Immature natural killer cell (primary cell): ENCODE results near the gene MYO5B. TPM values are rescaled to one million over a fixed set of nuclear protein-coding genes. Genes with fewer than 3 reads are reported as not detected.
"Not testable (repeated sequence)": the region's sequence is repeated elsewhere in the genome, so short reads cannot be mapped to it uniquely, and the experiment has no call there.

Experiments used
- DNase-seq, 3 donors: peaks; one replicate each; pipeline ENCODE4 v3.0.0; 2022; ENCODE audit warnings: mixed read lengths in 1 of 3
- H3K27ac Mint-ChIP-seq, 6 donors: one replicate each; pipeline ENCODE4 v1.8.0; 2020; ENCODE audit warnings: mixed read lengths in 6 of 6, mild to moderate bottlenecking in 5 of 6, inconsistent platforms in 4 of 6, moderate library complexity in 3 of 6
- H3K27me3 Mint-ChIP-seq, 3 donors: one replicate each; pipeline ENCODE4 v1.8.0; 2020 to 2021; ENCODE audit warnings: low read depth in 3 of 3, mild to moderate bottlenecking in 3 of 3, mixed read lengths in 3 of 3, moderate library complexity in 3 of 3, inconsistent platforms in 1 of 3
- H3K36me3 Mint-ChIP-seq, 3 donors: one replicate each; pipeline ENCODE4 v1.8.0; 2020; ENCODE audit warnings: mixed read lengths in 3 of 3, inconsistent platforms in 2 of 3, mild to moderate bottlenecking in 2 of 3
- H3K4me1 Mint-ChIP-seq, 2 donors: one replicate each; pipeline ENCODE4 v1.8.0; 2020; ENCODE audit warnings: inconsistent platforms in 2 of 2, mild to moderate bottlenecking in 2 of 2, mixed read lengths in 2 of 2, moderate library complexity in 1 of 2
- H3K4me3 Mint-ChIP-seq, 5 donors: one replicate each; pipeline ENCODE4 v1.8.0; 2020; ENCODE audit warnings: mild to moderate bottlenecking in 5 of 5, mixed read lengths in 5 of 5, inconsistent platforms in 3 of 5, moderate library complexity in 3 of 5
- H3K9me3 Mint-ChIP-seq, 6 donors: one replicate each; pipeline ENCODE4 v1.8.0; 2020; ENCODE audit warnings: mild to moderate bottlenecking in 6 of 6, mixed read lengths in 6 of 6, inconsistent platforms in 4 of 6, moderate library complexity in 3 of 6
- polyA plus RNA-seq, 3 donors: library from polyadenylated mRNA; unstranded; fragments of 300-500 nt; fragmentation: Illumina TruSeq; gene quantifications; one replicate each; pipeline ENCODE4 v1.2.3, GENCODE V29; 2021

MYO5B gene
- polyA plus RNA-seq, 3 donors from 2014 or later, result 0.04 TPM; not detected in 2

GRCh38 chr18:49904871-49905555 lies 289.9 kb downstream of the MYO5B start:
- H3K4me3 Mint-ChIP-seq, result no peak overlapping the region
- H3K9me3 Mint-ChIP-seq, result no peaks in the 10 kb centered on the region
- no peaks in the 10 kb centered on the region for H3K4me1 Mint-ChIP-seq
- H3K27me3 Mint-ChIP-seq, result peaks cover 2 to 8% (median 2%) of the 10 kb centered on the region in 3 donors
- no peaks in the 10 kb centered on the region for H3K36me3 Mint-ChIP-seq
- H3K27ac Mint-ChIP-seq, result no peak overlapping the region
- no peak for DNase-seq

GRCh38 chr18:49901862-49902340 lies 293.0 kb downstream of the MYO5B start:
- H3K27ac Mint-ChIP-seq, result no peak overlapping the region
- no peaks in the 10 kb centered on the region for H3K4me1 Mint-ChIP-seq
- H3K36me3 Mint-ChIP-seq, result no peaks in the 10 kb centered on the region
- no peaks in the 10 kb centered on the region for H3K9me3 Mint-ChIP-seq
- H3K4me3 Mint-ChIP-seq, result no peak overlapping the region
- H3K27me3 Mint-ChIP-seq, result peaks cover 0 to 8% (median 2%) of the 10 kb centered on the region in 3 donors
- no peak for DNase-seq

- no peaks in the 10 kb centered on the region for H3K4me1 Mint-ChIP-seq
- H3K27ac Mint-ChIP-seq, result no peak overlapping the region
These were observed 295.2 kb downstream of the MYO5B start for GRCh38 chr18:49899657-49900330.

DNA sequence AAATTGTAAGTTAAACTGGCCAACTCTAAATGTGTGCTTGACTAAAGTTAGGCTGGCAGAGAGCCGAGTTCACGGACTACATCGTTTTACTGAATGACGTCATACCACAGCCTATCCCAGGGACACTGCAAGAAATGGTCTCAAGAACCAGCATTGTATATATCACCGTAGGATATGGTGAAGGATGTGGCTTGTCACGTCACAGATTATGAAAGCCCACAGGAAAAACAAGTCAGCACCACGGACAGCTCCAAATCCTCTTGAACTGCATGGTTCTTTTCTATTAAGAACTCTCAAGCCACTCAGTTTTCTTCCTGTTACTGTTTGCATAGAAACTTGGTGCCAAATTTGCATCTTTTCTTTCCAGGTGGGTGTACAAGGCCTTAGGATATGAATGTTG lies 296.5 kb downstream of the MYO5B start:
- DNase-seq, result peak; percentile 38 to 58 (median 49)
- Mint-ChIP-seq H3K27ac (no peak overlapping the region), H3K4me1 (no peaks in the 10 kb centered on the region), H3K9me3 (peaks cover 0 to 2% (median 0%) of the 10 kb centered on the region in 6 donors), H3K4me3 (no peak overlapping the region), H3K27me3 (peaks cover 0 to 4% (median 4%) of the 10 kb centered on the region in 3 donors), H3K36me3 (no peaks in the 10 kb centered on the region)

More at GRCh38 chr18:49899657-49900330, 295.2 kb downstream of the MYO5B start:
- Mint-ChIP-seq H3K36me3 (no peaks in the 10 kb centered on the region), H3K9me3 (peaks cover 0 to 2% (median 0%) of the 10 kb centered on the region in 6 donors), H3K27me3 (peaks cover 0 to 5% (median 4%) of the 10 kb centered on the region in 3 donors), H3K4me3 (no peak overlapping the region)
- DNase-seq, result no peak

DNA sequence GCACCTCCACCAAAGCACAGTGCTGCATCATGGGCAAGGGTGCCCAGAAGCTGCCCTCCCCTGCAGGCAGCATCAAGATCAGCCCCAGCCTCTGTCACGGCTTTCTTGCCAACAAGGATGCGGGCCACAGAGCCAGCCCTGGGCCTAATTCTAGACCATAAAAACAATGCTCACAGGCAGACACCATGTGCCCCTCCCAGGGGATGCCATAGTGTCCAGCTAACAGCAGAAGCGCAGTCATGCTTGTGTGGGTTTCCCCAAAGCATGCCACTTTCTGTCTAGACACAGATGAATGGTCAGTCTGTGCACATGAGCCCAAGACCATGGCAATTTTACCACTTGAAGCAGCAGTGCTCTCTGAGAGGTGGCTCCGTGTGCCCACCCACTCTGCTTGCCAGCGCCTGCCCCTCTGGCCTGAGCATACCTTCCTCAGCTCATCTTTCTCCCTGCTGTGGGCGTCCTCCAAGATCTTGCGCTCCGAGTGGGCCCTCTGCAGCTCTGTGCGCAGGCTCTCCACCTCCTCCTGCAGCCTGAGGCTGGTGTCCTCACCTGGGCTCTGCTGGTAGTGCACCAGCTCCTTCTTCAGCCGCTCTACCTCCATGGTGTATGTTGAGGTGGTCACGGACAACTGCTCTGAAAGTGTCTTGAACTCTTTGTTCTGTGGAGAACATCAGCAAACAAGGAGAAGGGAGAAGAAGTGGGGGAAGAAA lies 300.3 kb downstream of the MYO5B start:
- Mint-ChIP-seq H3K4me1 (no peaks in the 10 kb centered on the region), H3K27ac (no peak overlapping the region), H3K4me3 (no peak overlapping the region), H3K27me3 (peaks cover 4 to 7% (median 6%) of the 10 kb centered on the region in 3 donors), H3K9me3 (peaks cover 0 to 2% (median 0%) of the 10 kb centered on the region in 6 donors), H3K36me3 (no peaks in the 10 kb centered on the region)
- DNase-seq, result no peak

- peaks cover 0 to 2% (median 0%) of the 10 kb centered on the region in 6 donors for H3K9me3 Mint-ChIP-seq
- H3K4me3 Mint-ChIP-seq, result no peak overlapping the region
- H3K4me1 Mint-ChIP-seq, result no peaks in the 10 kb centered on the region
- no peak overlapping the region for H3K27ac Mint-ChIP-seq
- no peak for DNase-seq
- peaks cover 4 to 7% (median 7%) of the 10 kb centered on the region in 3 donors for H3K27me3 Mint-ChIP-seq
- no peaks in the 10 kb centered on the region for H3K36me3 Mint-ChIP-seq
These were observed 301.9 kb downstream of the MYO5B start for GRCh38 chr18:49893036-49893435.

GRCh38 chr18:49892148-49892924 lies 302.6 kb downstream of the MYO5B start:
- no peak overlapping the region for H3K27ac Mint-ChIP-seq
- no peak for DNase-seq
- peaks cover 0 to 2% (median 0%) of the 10 kb centered on the region in 6 donors for H3K9me3 Mint-ChIP-seq
- H3K27me3 Mint-ChIP-seq, result peaks cover 4 to 7% (median 7%) of the 10 kb centered on the region in 3 donors
- no peak overlapping the region for H3K4me3 Mint-ChIP-seq
- no peaks in the 10 kb centered on the region for H3K4me1 Mint-ChIP-seq
- H3K36me3 Mint-ChIP-seq, result no peaks in the 10 kb centered on the region

DNA sequence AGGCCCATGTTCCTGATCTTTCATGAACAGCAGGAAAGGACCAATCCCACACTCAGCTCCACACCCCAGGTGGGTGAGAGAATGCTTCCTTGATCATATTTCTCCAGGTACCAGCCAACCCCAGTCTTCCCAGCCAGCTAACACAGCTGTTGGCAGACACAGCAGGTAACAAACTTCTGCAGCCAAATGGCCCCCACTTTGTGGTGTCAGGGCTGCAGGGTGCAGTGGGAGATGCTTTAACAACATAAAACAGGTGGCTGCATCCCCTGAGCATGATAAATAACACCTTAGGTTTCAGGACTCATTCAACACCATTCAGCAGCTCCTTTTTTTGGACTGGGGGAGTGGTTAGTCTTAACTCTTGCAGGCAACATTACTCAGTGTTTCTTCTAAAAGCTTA lies 304.9 kb downstream of the MYO5B start:
- no peaks in the 10 kb centered on the region for H3K36me3 Mint-ChIP-seq
- H3K27ac Mint-ChIP-seq, result no peak overlapping the region
- H3K27me3 Mint-ChIP-seq, result peaks cover 2 to 7% (median 7%) of the 10 kb centered on the region in 3 donors
- no peaks in the 10 kb centered on the region for H3K4me1 Mint-ChIP-seq
- peaks cover 0 to under 1% (median 0%) of the 10 kb centered on the region in 6 donors for H3K9me3 Mint-ChIP-seq
- DNase-seq, result no peak
- H3K4me3 Mint-ChIP-seq, result no peak overlapping the region

GRCh38 chr18:49889552-49889951 lies 305.4 kb downstream of the MYO5B start:
- DNase-seq, H3K4me3 Mint-ChIP-seq, H3K27ac Mint-ChIP-seq, H3K36me3 Mint-ChIP-seq, H3K4me1 Mint-ChIP-seq, H3K27me3 Mint-ChIP-seq, H3K9me3 Mint-ChIP-seq: not testable (repeated sequence)

GRCh38 chr18:49886891-49887764 lies 307.8 kb downstream of the MYO5B start:
- H3K36me3 Mint-ChIP-seq, result no peaks in the 10 kb centered on the region
- H3K4me1 Mint-ChIP-seq, result no peaks in the 10 kb centered on the region
- H3K9me3 Mint-ChIP-seq, result no peaks in the 10 kb centered on the region
- DNase-seq, result no peak
- no peak overlapping the region for H3K27ac Mint-ChIP-seq
- no peak overlapping the region for H3K4me3 Mint-ChIP-seq
- H3K27me3 Mint-ChIP-seq, result peaks cover 2 to 7% (median 5%) of the 10 kb centered on the region in 3 donors

DNA sequence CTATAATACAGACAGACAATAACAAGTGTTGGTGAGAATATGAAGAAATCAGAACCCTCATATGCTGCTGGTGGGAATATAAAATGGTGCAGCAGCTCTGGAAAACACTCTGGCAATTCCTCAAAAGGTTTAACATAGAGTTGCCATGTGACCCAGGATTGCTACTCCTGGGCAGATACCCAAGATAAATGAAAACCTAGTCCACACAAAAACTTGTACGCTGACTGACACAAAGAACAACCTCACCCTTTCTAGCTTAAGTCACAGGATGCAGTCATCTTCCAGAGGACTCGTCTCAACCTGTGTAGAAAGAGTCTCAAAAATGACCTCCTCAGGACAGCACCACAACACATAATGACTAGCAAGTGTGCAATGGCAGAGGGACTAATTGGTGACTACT lies 310.0 kb downstream of the MYO5B start:
- no peak overlapping the region for H3K27ac Mint-ChIP-seq
- no peaks in the 10 kb centered on the region for H3K4me1 Mint-ChIP-seq

DNA sequence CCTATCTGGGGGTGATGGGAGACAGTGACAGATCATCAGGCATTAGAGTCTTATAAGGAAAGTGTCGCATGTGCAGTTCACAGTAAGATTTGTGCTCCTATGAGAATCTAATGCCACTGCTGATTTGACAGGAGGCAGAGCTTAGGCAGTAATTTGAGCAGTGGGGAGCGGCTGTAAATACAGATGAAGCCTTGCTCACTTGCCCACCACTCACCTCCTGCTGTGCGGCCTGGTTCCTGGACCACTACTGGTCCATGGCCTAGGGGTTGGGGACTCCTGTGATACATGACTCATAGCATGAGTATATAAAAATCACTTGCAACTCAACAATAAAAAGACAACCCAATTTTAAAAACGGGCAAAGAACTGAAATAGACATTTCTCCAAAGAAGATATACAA lies 310.5 kb downstream of the MYO5B start:
- H3K4me1 Mint-ChIP-seq, result no peaks in the 10 kb centered on the region
- peaks cover 1 to 2% (median 2%) of the 10 kb centered on the region in 3 donors for H3K27me3 Mint-ChIP-seq
- H3K27ac Mint-ChIP-seq, result no peak overlapping the region
- no peak for DNase-seq
- no peaks in the 10 kb centered on the region for H3K36me3 Mint-ChIP-seq
- no peaks in the 10 kb centered on the region for H3K9me3 Mint-ChIP-seq
- no peak overlapping the region for H3K4me3 Mint-ChIP-seq

More for the DNA sequence above, 310.0 kb downstream of the MYO5B start:
- H3K36me3 Mint-ChIP-seq, result no peaks in the 10 kb centered on the region
- no peak for DNase-seq
- H3K27me3 Mint-ChIP-seq, result peaks cover 1 to 2% (median 2%) of the 10 kb centered on the region in 3 donors
- no peaks in the 10 kb centered on the region for H3K9me3 Mint-ChIP-seq
- no peak overlapping the region for H3K4me3 Mint-ChIP-seq
